ENCODE results near the gene MICAL2.

Gene MICAL2

DNA sequence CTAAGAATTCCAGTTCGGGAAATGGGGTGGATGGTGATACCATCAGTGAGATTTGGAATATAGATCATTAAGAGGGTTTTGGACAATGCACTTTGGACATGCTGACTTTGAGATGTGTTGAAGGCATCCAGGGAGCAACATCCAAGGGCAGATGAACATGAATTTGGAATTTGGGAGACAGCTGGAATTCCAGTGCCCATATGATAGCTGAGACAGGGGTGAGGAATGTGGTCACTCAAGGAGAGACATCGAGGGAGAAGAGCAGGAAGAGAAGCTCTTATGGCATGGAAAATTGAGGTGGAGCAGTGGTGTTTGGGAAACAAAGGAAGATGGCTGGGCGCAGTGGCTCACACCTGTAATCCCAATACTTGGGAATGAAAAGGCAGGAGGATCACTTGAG is 11.8 kb upstream of the MICAL2 start:
- no peak for DNase-seq (ENCODE audit: low read depth)
- TF ChIP-seq, protein P1, sequence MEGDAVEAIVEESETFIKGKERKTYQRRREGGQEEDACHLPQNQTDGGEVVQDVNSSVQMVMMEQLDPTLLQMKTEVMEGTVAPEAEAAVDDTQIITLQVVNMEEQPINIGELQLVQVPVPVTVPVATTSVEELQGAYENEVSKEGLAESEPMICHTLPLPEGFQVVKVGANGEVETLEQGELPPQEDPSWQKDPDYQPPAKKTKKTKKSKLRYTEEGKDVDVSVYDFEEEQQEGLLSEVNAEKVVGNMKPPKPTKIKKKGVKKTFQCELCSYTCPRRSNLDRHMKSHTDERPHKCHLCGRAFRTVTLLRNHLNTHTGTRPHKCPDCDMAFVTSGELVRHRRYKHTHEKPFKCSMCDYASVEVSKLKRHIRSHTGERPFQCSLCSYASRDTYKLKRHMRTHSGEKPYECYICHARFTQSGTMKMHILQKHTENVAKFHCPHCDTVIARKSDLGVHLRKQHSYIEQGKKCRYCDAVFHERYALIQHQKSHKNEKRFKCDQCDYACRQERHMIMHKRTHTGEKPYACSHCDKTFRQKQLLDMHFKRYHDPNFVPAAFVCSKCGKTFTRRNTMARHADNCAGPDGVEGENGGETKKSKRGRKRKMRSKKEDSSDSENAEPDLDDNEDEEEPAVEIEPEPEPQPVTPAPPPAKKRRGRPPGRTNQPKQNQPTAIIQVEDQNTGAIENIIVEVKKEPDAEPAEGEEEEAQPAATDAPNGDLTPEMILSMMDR (IDR thresholded peaks at IDR 0.05; ENCODE audit: insufficient read depth, low read depth, low read length, missing control alignments) = no peak
- no peak overlapping the region for H3K4me3 ChIP-seq (ENCODE audit: low read length)

DNA sequence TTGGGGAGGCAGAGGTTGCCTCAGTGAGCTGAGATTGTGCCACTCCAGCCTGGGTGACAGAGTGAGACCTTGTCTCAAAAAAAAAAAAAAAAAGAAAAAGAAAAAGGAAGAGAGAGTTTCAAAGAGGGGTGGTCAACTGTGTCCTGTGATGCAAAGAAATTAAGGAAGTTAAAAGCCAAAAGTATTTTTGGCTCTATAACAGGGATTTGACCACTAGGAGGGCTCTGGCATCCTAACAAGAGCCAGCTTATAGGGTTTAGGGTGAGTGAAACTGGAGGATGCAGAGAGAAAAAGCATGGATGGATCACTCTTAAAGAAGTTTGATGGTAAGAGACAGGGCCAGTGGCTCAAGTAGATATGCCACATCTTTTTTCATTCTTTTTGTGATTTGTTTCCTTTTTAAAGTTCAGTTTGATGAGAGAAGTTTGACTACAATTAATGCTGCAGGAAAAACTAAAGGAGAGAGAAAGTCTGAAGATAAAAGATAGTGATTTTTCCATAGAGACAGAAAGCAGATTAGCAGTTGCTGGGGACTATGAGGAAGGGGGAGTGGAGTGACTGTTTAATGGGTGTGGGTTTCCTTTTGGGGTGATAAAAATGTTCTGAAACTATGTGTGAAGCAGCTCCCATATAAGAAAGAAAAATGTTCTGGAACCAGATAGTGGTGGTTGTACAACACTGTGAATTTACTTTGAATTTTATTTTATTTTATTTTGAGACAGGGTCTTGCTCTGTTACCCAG is 11.1 kb upstream of the MICAL2 start:
- DNase-seq (ENCODE audit: low read depth) = no peak
- no peak overlapping the region for H3K4me3 ChIP-seq (ENCODE audit: low read length)
- TF ChIP-seq, protein P1 (IDR thresholded peaks at IDR 0.05; ENCODE audit: insufficient read depth, low read depth, low read length, missing control alignments) = no peak

- DNase-seq (ENCODE audit: low read depth) = no peak
- TF ChIP-seq, protein P1 (IDR thresholded peaks at IDR 0.05; ENCODE audit: insufficient read depth, low read depth, low read length, missing control alignments) = no peak
- no peak overlapping the region for H3K4me3 ChIP-seq (ENCODE audit: low read length)
Observed at GRCh38 chr11:12100429-12100828, 10.0 kb upstream of the MICAL2 start.

GRCh38 chr11:12100841-12101242 is 9.5 kb upstream of the MICAL2 start:
- H3K4me3 ChIP-seq (ENCODE audit: low read length) = no peak overlapping the region
- no peak for DNase-seq (ENCODE audit: low read depth)
- TF ChIP-seq, protein P1 (IDR thresholded peaks at IDR 0.05; ENCODE audit: insufficient read depth, low read depth, low read length, missing control alignments) = no peak

- no peak for DNase-seq (ENCODE audit: low read depth)
- TF ChIP-seq, protein P1 (IDR thresholded peaks at IDR 0.05; ENCODE audit: insufficient read depth, low read depth, low read length, missing control alignments) = no peak
Observed at GRCh38 chr11:12101318-12101717, 9.1 kb upstream of the MICAL2 start.

DNA sequence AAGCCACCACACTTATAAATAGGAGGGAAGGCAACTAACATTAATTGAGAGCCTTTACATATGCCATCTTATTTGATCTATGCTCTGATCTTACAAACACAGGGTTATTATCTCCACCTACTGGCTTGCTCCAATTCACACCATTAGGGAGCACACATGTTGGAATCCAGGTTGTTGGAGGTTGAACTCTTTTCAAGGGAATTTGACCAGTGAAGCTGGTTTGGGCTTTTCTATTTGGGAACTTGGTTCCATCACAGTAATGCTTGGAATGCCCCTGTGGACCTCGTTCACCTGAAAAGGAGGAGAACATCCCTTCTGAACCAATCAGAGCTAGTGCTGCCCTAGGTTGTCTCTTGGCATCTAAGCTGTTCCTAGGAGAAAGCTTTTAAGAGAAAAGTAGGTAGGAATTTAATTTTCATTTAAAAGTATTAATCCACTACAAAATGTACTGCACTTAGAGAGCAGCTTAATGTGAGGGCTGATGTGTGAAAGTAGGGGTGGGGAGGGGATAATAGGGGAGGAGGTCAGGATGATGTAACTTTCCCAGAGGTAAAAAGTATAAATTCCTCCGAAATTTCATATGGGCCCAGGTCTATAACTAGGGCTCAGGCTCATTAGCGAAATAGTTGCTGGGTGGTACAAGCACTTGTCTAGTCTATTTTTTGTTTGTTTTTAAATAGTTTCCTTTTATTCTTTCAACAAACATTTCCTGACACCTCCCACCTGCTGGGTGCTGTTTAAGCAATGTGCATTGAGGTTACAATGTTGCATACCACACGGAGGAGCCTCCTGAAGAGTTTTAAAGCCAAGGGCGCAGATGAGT is 7.6 kb upstream of the MICAL2 start:
- TF ChIP-seq, protein P1 (IDR thresholded peaks at IDR 0.05; ENCODE audit: insufficient read depth, low read depth, low read length, missing control alignments) = peak; percentile 44
- no peak overlapping the region for H3K4me3 ChIP-seq (ENCODE audit: low read length)
- DNase-seq (ENCODE audit: low read depth) = no peak

More at GRCh38 chr11:12101318-12101717, 9.1 kb upstream of the MICAL2 start:
- no peak overlapping the region for H3K4me3 ChIP-seq (ENCODE audit: low read length)

All from epithelial cell of esophagus (primary cell).